Measurements from ENCODE around the gene NDST3.

Gene NDST3

DNA sequence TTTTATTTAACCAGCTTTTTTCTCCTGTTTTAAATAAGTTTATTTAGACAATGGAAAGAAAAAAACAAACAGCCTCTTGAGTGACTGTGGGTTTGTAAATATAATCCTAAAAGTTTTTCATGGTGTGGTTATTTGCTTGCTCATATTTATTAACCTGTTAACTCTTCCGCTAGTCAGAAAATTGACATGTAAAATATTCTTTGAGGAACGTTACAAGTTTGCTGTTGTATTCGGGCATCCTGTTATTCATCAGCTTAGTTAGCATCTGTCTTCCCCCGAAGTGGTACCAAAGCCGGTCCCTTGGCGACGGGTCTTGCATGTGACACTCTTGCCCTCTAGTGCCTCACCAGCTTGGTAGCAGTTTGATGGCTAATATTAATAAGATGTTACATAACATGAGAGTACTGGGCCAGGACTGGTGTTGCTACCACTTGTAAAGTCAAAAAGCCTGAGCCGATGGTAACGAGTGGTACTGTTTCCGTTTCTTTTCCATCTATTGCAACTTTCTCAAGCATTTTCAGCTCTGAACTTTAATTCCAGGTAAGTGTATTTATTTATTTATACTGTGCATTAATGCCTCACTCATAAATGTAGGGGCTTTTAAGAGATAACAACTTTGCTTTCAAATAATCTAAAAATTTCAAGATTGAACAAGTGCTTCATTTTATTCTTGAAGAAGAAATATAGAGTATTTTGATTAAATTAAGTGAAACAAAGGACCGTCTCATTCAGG lies at the start of gene NDST3:
Gene NDST3, plus strand, starts transcription at position 434 of the 733 bp plus-strand sequence. CDS start 19,425 bp downstream, outside the sequence.
- peak; percentile 97 for DNase-seq (ENCODE audit: low spot score)

DNA sequence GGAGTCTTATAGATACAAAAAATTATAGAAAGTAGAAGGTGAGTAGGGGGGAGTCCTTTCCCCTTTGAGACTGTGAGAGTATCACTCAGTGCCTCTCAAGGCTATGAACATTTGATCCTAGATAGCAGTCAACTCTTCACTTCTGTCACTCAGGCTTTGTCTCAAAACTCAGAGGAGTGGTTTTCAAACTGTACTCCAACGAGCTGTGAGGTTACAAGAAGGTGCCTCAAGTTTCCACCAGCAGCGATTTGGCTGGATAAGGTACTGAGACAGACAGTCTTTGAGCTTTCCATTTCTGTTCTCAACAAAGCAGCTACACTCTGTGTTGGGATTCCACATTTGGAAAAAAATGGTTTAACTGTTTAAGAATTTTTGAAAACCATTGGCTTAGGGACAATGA lies 48.0 kb upstream of the NDST3 start:
- no peak for DNase-seq (ENCODE audit: low spot score)

GRCh38 chr4:117987464-117987863 lies 46.8 kb upstream of the NDST3 start:
- no peak for DNase-seq (ENCODE audit: low spot score)

- DNase-seq (ENCODE audit: low spot score) = peak; percentile 5
These were observed 37.4 kb upstream of the NDST3 start for GRCh38 chr4:117996891-117997290.

- DNase-seq (ENCODE audit: low spot score) = no peak
These were observed 30.2 kb upstream of the NDST3 start for GRCh38 chr4:118004088-118004487.

- DNase-seq (ENCODE audit: low spot score) = no peak
These were observed 28.4 kb upstream of the NDST3 start for GRCh38 chr4:118005883-118006282.

DNA sequence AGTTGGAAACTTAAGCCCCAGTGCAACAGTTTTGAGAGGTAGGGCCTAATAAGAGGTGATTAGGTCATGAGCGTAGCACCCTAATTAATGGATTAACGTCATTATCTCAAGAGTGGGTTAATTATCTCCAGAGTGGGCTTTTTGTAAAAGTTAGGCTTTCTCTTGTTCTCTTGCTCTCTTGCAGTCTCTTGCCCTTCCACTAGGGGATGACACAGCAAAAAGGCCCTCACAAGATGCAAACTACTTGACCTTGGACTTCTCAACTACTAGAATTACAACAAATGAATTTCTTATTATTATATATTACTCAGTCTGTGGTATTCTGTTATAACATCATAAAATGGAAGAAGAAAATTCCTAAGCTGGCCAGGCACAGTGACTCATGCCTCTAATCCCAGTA lies 22.1 kb upstream of the NDST3 start:
- DNase-seq (ENCODE audit: low spot score) = no peak

- DNase-seq (ENCODE audit: low spot score) = no peak
These were observed 19.5 kb upstream of the NDST3 start for GRCh38 chr4:118014831-118015230.

GRCh38 chr4:118018381-118019145 lies 15.7 kb upstream of the NDST3 start:
- DNase-seq (ENCODE audit: low spot score) = no peak

- no peak for DNase-seq (ENCODE audit: low spot score)
These were observed 7.5 kb upstream of the NDST3 start for GRCh38 chr4:118026806-118027205.

DNA sequence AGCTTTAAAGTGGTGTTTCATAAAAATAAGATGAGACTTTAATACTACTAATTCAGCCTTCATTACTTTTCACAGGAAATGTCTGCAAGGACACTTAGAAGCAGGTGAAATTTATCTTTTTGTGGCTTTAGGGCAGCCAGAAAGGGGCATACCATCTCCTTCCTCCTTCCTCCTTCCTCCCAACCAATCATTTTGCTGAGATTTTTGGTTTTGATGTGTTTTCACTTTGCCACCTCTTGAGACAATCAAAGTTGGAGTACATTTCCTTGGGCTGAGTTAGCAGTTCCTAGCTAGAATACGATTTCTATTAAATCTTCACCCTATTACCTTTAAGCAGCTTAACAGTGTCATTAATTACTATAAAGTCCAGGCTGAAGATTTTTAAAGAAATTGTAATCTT lies 5.1 kb upstream of the NDST3 start:
- DNase-seq (ENCODE audit: low spot score) = no peak

DNA sequence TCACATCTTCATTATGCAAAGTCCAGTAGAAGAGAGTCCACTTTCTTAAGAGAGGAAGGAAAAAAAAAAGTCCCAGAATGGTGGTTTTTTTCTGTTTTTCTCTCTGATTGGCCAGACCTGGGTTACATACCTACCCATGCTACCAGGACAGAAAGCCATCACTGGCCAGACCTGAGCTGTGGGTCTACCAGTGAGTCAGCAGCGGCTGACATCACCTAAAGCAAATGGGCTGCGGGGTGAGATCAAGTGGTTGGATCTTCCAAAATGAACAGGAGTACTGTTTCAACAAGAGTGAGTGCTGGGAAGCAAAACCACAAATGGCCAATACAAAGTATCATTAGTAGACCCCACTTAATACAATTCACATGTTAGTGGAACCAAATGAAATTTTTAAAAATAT lies 1.6 kb upstream of the NDST3 start:
- peak; percentile 12 for DNase-seq (ENCODE audit: low spot score)

DNA sequence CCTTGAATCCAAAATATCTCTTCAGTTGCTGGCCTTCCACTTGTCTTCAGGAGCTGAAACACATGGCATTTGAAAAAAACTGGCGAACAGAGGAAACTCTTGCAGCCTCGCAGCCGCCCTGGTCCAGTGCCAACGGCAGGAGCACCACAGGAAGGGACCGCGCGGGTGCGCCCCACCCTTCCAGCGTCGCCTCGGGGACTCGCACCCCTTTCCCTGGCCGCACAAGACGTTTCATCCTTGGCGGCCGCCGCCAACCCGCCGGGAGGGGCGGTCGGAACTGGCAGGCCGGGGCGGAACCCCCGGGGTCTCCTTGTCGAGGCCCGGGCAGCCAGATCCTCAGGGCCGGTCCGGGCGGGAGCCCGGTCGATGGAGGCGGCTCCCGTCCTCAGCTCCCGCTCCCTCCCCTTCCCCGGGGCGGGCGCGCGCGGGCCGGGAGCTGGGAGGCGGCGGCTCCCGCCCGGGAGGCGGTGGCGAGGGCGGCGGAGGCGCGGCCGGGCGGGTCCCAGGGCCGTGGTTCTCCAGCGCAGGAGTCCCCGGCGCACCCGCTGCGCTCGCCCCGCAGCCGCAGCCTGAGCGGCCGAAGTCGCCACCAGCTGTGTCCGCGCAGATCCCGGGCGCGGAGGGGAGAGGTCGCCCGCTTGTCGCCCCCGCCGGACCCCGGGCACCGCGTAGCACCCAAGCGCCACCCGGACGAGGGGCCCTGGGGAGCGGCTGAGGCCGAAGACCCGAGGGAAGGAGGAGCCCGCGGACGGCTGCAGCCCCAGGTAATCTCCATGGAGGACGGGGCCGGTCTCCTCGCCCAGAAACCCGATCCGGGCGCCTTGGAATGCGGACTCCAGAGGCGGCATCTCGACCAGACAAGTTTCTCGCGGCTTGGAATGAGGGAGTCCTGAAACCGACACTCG lies 886 bp upstream of the NDST3 start:
- DNase-seq (ENCODE audit: low spot score) = peak; percentile 17

DNA sequence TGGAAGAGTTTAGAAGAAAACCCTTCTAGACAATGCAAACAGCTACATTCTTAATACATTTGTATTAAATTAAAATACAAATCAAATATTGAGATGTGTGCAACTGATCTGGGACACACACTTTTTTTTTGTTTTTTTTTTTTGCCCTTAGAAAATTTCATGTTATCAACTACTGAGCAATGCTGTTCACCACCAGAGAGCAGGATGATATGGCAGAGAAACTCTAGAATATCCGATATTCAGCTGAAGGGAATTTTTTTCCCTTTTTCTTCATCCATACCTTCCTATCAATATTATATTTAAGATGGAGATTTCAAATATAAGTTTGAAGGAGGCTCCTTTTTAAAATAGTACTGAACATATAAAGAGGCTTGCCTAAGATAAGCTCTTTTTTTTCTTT lies 1.0 kb downstream of the NDST3 start:
- no peak for DNase-seq (ENCODE audit: low spot score)

- DNase-seq (ENCODE audit: low spot score) = no peak
These were observed 2.0 kb downstream of the NDST3 start for GRCh38 chr4:118036336-118036735.

- no peak for DNase-seq (ENCODE audit: low spot score)
These were observed 3.7 kb downstream of the NDST3 start for GRCh38 chr4:118037955-118038354.

GRCh38 chr4:118046323-118046722 lies 12.0 kb downstream of the NDST3 start:
- DNase-seq (ENCODE audit: low spot score) = no peak

DNA sequence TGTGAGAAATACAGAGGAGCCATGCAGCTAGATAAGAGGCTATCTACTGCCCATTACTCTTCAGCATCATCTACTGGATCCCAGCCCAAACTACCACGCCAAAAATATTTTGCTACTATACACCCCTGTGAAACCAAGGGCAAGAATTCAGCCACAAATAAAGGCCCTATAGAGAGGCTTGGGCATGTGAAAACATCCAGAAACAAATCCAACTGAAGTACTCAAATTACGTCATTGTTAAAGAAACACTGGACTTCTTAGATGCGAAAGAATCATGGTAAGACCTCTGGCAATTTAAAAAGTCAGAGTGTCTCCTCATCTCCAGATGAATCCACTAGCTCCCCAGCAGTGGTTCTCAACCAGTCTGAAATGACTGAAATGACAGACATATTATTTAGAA lies 12.8 kb downstream of the NDST3 start:
- DNase-seq (ENCODE audit: low spot score) = no peak

DNA sequence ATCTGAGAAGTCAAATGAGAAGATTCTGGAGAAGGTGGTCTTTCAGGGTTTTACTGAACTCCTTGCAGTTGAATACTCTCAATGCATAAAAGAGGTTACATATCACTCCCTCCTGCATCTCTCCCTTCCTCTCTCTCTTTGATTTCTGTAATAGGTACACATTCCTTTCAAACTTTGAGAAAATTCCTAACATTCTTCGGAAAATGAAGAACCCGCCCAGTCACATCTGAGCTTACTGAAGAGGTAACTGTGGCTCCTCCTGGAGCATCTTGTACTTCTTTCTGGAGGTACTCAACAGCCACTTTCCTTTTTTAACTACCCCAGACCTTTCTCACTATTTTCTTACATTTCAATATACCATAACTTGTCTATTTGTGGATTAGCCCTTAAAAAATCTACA lies 24.7 kb downstream of the NDST3 start:
- no peak for DNase-seq (ENCODE audit: low spot score)

GRCh38 chr4:118059397-118059796 lies 25.1 kb downstream of the NDST3 start:
- no peak for DNase-seq (ENCODE audit: low spot score)

GRCh38 chr4:118076958-118077766 lies 42.9 kb downstream of the NDST3 start:
- DNase-seq (ENCODE audit: low spot score) = no peak

- DNase-seq (ENCODE audit: low spot score) = no peak
These were observed 43.5 kb downstream of the NDST3 start for GRCh38 chr4:118077767-118078105.
